CD4-positive, alpha-beta memory T cell (primary cell): ENCODE results near the gene SLC16A10. TPM values are rescaled to one million over a fixed set of nuclear protein-coding genes. Genes with fewer than 3 reads are reported as not detected.

Experiments
- CTCF ChIA-PET: fragments of 350-600 bp; sonication (Branson Sonifier 250); formaldehyde crosslinking; loops from one replicate; lab custom pipeline; 2021; ENCODE audit warnings: inconsistent platforms; ENCODE audit not compliant: partially characterized antibody; lab: Charles Lee
- POLR2A ChIA-PET: fragments of 350-600 bp; sonication (Branson Sonifier 250); formaldehyde crosslinking; loops from one replicate; lab custom pipeline; 2021; ENCODE audit not compliant: partially characterized antibody; lab: Charles Lee
- DNase-seq, 5 donors: peaks; one replicate each; pipeline versions ENCODE4 v3.0.0 to v3.0.0-alpha.2; 2020 to 2022; ENCODE audit warnings: mixed read lengths in 1 of 5
- H3K27ac ChIP-seq: one replicate; pipeline ENCODE4 v1.7.0; 2013; ENCODE audit warnings: low read depth, low read length
- H3K27me3 ChIP-seq: 2 replicates; pipeline ENCODE4 v1.7.0; 2013; ENCODE audit warnings: mild to moderate bottlenecking, low read length, moderate library complexity; ENCODE audit not compliant: insufficient read depth
- H3K36me3 ChIP-seq: 2 replicates; pipeline ENCODE4 v1.7.0; 2013; ENCODE audit warnings: mild to moderate bottlenecking, low read length, moderate library complexity; ENCODE audit not compliant: insufficient read depth
- H3K4me1 ChIP-seq: 2 replicates; pipeline ENCODE4 v1.7.0; 2013; ENCODE audit warnings: mild to moderate bottlenecking, low read length, moderate library complexity; ENCODE audit not compliant: insufficient read depth
- H3K4me3 ChIP-seq, 2 donors: one replicate each; pipeline ENCODE4 v1.7.0; 2013; ENCODE audit warnings: low read length in 2 of 2, mild to moderate bottlenecking in 1 of 2
- H3K9me3 ChIP-seq, 2 donors: one replicate each; pipeline ENCODE4 v1.7.0; 2013; ENCODE audit warnings: low read length in 2 of 2, control low read depth in 1 of 2; ENCODE audit not compliant: control insufficient read depth in 1 of 2
- H3K27ac Mint-ChIP-seq, 7 donors: one replicate each; pipeline ENCODE4 v1.8.0; 2020 to 2021; ENCODE audit warnings: mixed read lengths in 7 of 7, mild to moderate bottlenecking in 6 of 7, inconsistent platforms in 3 of 7, moderate library complexity in 3 of 7
- H3K27me3 Mint-ChIP-seq, 2 donors: one replicate each; pipeline ENCODE4 v1.8.0; 2020 to 2021; ENCODE audit warnings: mixed read lengths in 2 of 2
- H3K36me3 Mint-ChIP-seq, 2 donors: one replicate each; pipeline ENCODE4 v1.8.0; 2020 to 2021; ENCODE audit warnings: mixed read lengths in 2 of 2, inconsistent platforms in 1 of 2, mild to moderate bottlenecking in 1 of 2
- H3K4me1 Mint-ChIP-seq, 4 donors: one replicate each; pipeline ENCODE4 v1.8.0; 2020 to 2021; ENCODE audit warnings: mixed read lengths in 4 of 4, mild to moderate bottlenecking in 1 of 4
- H3K4me3 Mint-ChIP-seq, 8 donors: one replicate each; pipeline ENCODE4 v1.8.0; 2020 to 2021; ENCODE audit warnings: mixed read lengths in 8 of 8, mild to moderate bottlenecking in 7 of 8, moderate library complexity in 6 of 8, inconsistent platforms in 3 of 8
- H3K9me3 Mint-ChIP-seq, 8 donors: one replicate each; pipeline ENCODE4 v1.8.0; 2020 to 2021; ENCODE audit warnings: mixed read lengths in 8 of 8, mild to moderate bottlenecking in 5 of 8, inconsistent platforms in 3 of 8, moderate library complexity in 1 of 8
- intact Hi-C: fragments of 100-400 bp; cut with micrococcal nuclease; formaldehyde crosslinking; loops from one replicate; pipeline ENCODE4 v1.15.1; 2023
- polyA plus RNA-seq, 2 donors: library from polyadenylated mRNA; unstranded; fragments of 300-500 nt; fragmentation: Illumina TruSeq; gene quantifications; one replicate each; pipeline ENCODE4 v1.2.3, GENCODE V29; 2021
- total RNA-seq, 2 experiments: library from RNA; stranded (reverse); gene quantifications; one replicate each; pipeline ENCODE4 v1.2.3, GENCODE V29; 2021

The SLC16A10 gene
- total and polyA plus RNA-seq, 4 experiments from 2014 or later: 5.6 to 11.2 (median 8.7) TPM

DNA sequence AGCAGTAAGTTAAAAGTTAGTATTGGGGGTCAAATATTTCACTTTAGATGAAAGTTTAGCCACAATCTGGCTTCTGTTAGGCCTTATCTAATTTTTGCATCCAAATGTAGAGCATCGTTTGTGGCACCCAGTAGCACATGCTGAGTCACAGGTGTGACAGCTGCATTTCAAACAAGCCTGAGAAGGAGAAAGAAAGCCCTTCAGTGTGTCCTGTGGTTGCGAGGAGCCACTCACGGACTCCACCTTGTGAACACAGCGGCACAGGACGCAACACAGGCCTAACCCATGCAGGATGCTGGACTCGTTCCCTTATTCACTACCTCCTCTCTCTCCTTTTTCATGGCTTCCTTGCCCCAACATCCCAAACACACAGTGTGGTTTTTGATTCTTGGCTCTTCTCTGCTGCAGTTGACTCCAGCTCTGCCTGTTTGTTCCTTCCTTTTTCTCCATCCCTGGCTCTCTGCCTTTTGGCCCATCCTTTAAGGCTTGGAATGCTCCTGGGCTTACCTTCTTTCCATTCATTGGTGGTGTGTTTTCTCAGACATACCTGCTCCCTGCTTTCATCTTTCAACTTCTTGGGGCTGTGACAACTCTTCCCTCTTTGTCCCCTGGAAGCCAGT is 124.2 kb downstream of the SLC16A10 start:
- Mint-ChIP-seq H3K36me3 (peaks cover 0 to 2% of the 10 kb centered on the region in 2 donors), H3K4me3 (no peak overlapping the region), H3K4me1 (no peaks in the 10 kb centered on the region), H3K27ac (no peak overlapping the region), H3K27me3 (no peaks in the 10 kb centered on the region), H3K9me3 (no peaks in the 10 kb centered on the region)
- no peak overlapping the region for H3K4me3 ChIP-seq
- intact Hi-C loops: no loop called here
- no peaks in the 10 kb centered on the region for H3K4me1 ChIP-seq
- DNase-seq: no peak
- no peak overlapping the region for H3K27ac ChIP-seq
- no peaks in the 10 kb centered on the region for H3K9me3 ChIP-seq
- ChIA-PET CTCF (interaction anchor here (2.8 to 8.1 kb wide), 4 partner anchors 9 to 200 kb away, joined by 14 to 99 read pairs (median 51); no protein-coding TSS in a partner anchor), POLR2A (no interaction called here)
- no peaks in the 10 kb centered on the region for H3K36me3 ChIP-seq
- no peaks in the 10 kb centered on the region for H3K27me3 ChIP-seq

DNA sequence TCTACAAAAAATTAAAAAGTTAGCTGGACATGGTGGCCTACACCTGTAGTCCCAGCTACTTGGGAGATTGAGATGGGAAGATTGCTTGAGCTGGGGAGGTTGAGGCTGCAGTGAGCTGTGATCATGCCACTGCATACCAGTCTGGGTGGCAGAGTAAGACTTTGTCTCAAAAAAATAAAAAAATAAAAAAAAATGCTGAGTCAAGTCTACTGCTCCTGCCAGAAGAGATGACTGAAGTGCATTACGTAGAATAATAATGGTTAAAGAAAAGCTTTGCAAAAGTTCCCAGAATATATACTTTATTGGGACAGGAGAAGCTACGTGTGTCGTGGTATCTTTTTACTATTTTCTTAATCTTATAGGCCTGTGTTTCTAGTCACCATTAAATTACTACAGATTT is 125.3 kb downstream of the SLC16A10 start:
- no peaks in the 10 kb centered on the region for H3K4me1 Mint-ChIP-seq
- peaks cover 0 to 2% of the 10 kb centered on the region in 2 donors for H3K36me3 Mint-ChIP-seq
- no peak overlapping the region for H3K4me3 Mint-ChIP-seq
- Histone ChIP-seq H3K27me3 (no peaks in the 10 kb centered on the region), H3K9me3 (no peaks in the 10 kb centered on the region), H3K4me3 (no peak overlapping the region), H3K27ac (no peak overlapping the region), H3K36me3 (no peaks in the 10 kb centered on the region), H3K4me1 (no peaks in the 10 kb centered on the region)
- peaks cover 0 to under 1% of the 10 kb centered on the region in 2 donors for H3K27me3 Mint-ChIP-seq
- no peak overlapping the region for H3K27ac Mint-ChIP-seq
- ChIA-PET POLR2A (no interaction called here), CTCF (interaction anchor here (0.9 to 8.1 kb wide), 6 partner anchors 11 to 832 kb away, joined by 3 to 99 read pairs (median 4); no protein-coding TSS in a partner anchor)
- H3K9me3 Mint-ChIP-seq: no peaks in the 10 kb centered on the region
- intact Hi-C loops: no loop called here
- no peak for DNase-seq

DNA sequence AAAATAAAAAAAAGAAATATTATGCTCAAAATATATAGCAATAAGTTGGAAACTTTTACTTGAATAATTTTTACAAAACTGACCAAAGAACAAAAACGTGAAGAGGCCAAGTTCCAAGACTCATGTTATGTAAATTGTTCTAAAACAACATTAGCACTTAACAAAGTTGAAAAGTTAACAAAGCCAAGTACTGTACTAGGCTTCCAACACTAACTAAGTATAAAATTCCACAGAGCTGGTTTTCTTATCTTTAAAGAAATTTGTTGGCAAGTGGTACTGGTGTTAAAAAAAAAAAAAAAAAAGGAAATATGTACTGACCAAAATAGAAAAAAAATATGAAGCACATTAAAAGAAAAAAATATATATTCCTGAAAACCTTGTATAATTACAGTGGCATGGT is 127.8 kb downstream of the SLC16A10 start:
- H3K9me3 ChIP-seq: no peaks in the 10 kb centered on the region
- H3K36me3 ChIP-seq: no peaks in the 10 kb centered on the region
- peaks cover 0 to 4% of the 10 kb centered on the region in 2 donors for H3K36me3 Mint-ChIP-seq
- POLR2A ChIA-PET: no interaction called here
- intact Hi-C loops: no loop called here
- no peak for DNase-seq
- no peak overlapping the region for H3K4me3 Mint-ChIP-seq
- H3K27me3 ChIP-seq: no peaks in the 10 kb centered on the region
- no peak overlapping the region for H3K27ac ChIP-seq
- H3K4me1 Mint-ChIP-seq: no peaks in the 10 kb centered on the region
- no peak overlapping the region for H3K4me3 ChIP-seq
- H3K27ac Mint-ChIP-seq: no peak overlapping the region
- H3K4me1 ChIP-seq: no peaks in the 10 kb centered on the region
- no peaks in the 10 kb centered on the region for H3K9me3 Mint-ChIP-seq
- peaks cover 0 to 2% of the 10 kb centered on the region in 2 donors for H3K27me3 Mint-ChIP-seq
- CTCF ChIA-PET: interaction anchor here (1.5 kb wide), 1 partner anchor 158 kb away, joined by 4 read pairs; no protein-coding TSS in a partner anchor

DNA sequence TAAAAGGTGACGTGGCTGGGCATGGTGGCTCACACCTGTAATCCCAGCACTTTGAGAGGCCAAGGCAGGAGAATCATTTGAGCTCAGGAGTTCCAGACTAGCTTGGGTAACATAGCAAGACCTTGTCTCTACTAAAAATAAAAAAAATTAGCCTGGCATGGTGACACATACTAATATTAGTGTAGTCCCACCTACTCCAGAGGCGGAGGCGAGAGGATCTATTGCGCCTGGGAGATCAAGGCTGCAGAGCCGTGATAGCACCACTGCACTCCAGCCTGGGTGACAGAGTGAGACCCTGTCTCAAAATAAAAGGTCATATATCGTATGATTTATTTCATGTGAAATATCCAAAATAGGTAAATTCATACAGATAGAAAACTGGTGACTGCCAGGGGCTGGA is 132.5 kb downstream of the SLC16A10 start:
- CTCF ChIA-PET: interaction anchor here (0.7 to 7.6 kb wide), 2 partner anchors 10 to 424 kb away, joined by 3 to 38 read pairs; no protein-coding TSS in a partner anchor
- no peaks in the 10 kb centered on the region for H3K9me3 Mint-ChIP-seq
- H3K4me3 Mint-ChIP-seq: no peak overlapping the region
- Histone ChIP-seq H3K36me3 (no peaks in the 10 kb centered on the region), H3K27ac (no peak overlapping the region), H3K4me3 (no peak overlapping the region), H3K4me1 (no peaks in the 10 kb centered on the region), H3K9me3 (no peaks in the 10 kb centered on the region), H3K27me3 (no peaks in the 10 kb centered on the region)
- intact Hi-C loops: no loop called here
- peaks cover 0 to 4% of the 10 kb centered on the region in 2 donors for H3K36me3 Mint-ChIP-seq
- DNase-seq: no peak
- H3K27ac Mint-ChIP-seq: no peak overlapping the region
- H3K4me1 Mint-ChIP-seq: no peaks in the 10 kb centered on the region
- peaks cover 0 to 2% of the 10 kb centered on the region in 2 donors for H3K27me3 Mint-ChIP-seq
- POLR2A ChIA-PET: no interaction called here

DNA sequence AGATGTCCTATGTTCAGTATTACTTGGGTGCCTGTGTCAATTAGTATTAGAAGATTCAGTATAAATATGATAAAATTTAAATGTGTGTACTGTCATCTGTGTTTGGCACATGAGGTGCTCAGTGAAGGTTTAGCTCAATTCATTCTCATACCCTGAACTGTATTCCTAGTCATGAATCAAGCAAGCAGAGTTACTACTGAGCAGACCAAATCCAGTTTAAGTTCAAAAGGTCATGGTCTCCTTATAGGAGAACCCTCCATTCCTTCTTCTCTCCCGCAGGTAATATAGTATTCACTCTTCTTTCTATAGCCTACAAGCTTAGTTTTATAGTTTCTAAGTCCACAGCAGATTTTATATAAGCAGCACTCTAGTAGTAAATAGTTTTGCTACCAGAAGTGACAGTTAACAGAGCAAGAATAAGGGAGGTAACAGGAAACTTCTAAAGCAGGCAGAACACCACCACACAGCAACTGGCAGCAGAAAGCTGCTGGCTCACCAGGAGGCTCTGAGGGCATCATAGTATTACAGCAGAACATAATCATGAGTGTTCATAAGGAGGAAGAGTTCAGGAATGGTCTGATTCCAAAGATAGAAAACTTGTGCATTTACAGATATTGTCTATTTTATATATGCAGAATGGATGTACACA is 133.2 kb downstream of the SLC16A10 start:
- intact Hi-C loops: no loop called here
- peaks cover 0 to 4% of the 10 kb centered on the region in 2 donors for H3K36me3 Mint-ChIP-seq
- ChIA-PET CTCF (interaction anchor here (0.6 to 7.6 kb wide), 3 partner anchors 11 to 523 kb away, joined by 3 to 38 read pairs (median 3); a partner anchor contains a TSS), POLR2A (interaction anchor here (0.6 kb wide), 1 partner anchor 346 kb away, joined by 5 read pairs; no protein-coding TSS in a partner anchor)
- H3K27ac Mint-ChIP-seq: peak overlapping the region in 1 of 7 donors; percentile 62
- no peak overlapping the region for H3K4me3 ChIP-seq
- no peaks in the 10 kb centered on the region for H3K27me3 ChIP-seq
- H3K9me3 ChIP-seq: no peaks in the 10 kb centered on the region
- no peaks in the 10 kb centered on the region for H3K36me3 ChIP-seq
- DNase-seq: no peak
- H3K27ac ChIP-seq: no peak overlapping the region
- no peaks in the 10 kb centered on the region for H3K4me1 Mint-ChIP-seq
- H3K4me1 ChIP-seq: no peaks in the 10 kb centered on the region
- H3K9me3 Mint-ChIP-seq: no peaks in the 10 kb centered on the region
- H3K4me3 Mint-ChIP-seq: no peak overlapping the region
- H3K27me3 Mint-ChIP-seq: peaks cover 0 to 2% of the 10 kb centered on the region in 2 donors

DNA sequence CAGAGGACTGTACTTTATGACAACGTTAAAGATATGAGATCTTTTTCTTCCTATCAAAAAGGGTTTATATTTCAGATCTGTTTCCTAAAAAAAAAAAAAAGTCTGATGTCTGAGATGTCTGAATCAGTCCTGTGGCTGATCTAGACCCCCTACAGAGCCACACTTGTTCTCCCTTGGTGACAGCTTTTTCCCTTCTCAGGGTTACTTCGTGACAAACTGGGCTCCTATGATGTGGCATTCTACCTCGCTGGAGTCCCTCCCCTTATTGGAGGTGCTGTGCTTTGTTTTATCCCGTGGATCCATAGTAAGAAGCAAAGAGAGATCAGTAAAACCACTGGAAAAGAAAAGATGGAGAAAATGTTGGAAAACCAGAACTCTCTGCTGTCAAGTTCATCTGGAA is 134.5 kb downstream of the SLC16A10 start:
- CTCF ChIA-PET: interaction anchor here (7.6 kb wide), 1 partner anchor 13 kb away, joined by 38 read pairs; no protein-coding TSS in a partner anchor
- Histone ChIP-seq H3K4me1 (no peaks in the 10 kb centered on the region), H3K36me3 (no peaks in the 10 kb centered on the region), H3K27ac (no peak overlapping the region), H3K4me3 (no peak overlapping the region), H3K9me3 (no peaks in the 10 kb centered on the region), H3K27me3 (no peaks in the 10 kb centered on the region)
- DNase-seq: no peak
- Mint-ChIP-seq H3K9me3 (no peaks in the 10 kb centered on the region), H3K4me3 (no peak overlapping the region), H3K27ac (peak overlapping the region in 1 of 7 donors; percentile 22), H3K27me3 (peaks cover 0 to 2% of the 10 kb centered on the region in 2 donors), H3K4me1 (no peaks in the 10 kb centered on the region), H3K36me3 (peaks cover 0 to 4% of the 10 kb centered on the region in 2 donors)
- POLR2A ChIA-PET: no interaction called here
- intact Hi-C loops: no loop called here

DNA sequence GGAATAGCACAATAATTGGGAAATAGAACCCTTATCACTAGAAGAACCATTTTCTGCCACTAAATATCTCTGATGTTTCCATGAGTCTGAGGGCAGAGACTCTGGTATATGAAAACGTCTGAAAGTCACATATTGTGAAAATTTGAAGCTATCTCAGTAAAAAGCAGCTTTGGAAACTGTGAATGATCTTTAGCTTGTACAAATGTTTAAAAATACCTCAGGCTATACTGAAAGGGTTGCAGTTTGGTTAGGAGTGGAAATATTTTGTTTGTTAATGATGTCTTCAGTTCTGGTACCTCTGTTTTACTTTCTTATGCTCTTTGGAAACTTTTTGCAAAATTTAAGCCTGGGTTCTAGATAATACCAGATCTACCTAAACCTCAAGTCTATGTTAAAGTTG is 135.0 kb downstream of the SLC16A10 start:
- intact Hi-C loops: no loop called here
- ChIA-PET CTCF (interaction anchor here (0.7 to 7.6 kb wide), 2 partner anchors 13 to 15 kb away, joined by 3 to 38 read pairs; no protein-coding TSS in a partner anchor), POLR2A (no interaction called here)
- no peaks in the 10 kb centered on the region for H3K9me3 ChIP-seq
- H3K4me1 ChIP-seq: no peaks in the 10 kb centered on the region
- H3K27me3 Mint-ChIP-seq: peaks cover 0 to 2% of the 10 kb centered on the region in 2 donors
- H3K9me3 Mint-ChIP-seq: no peaks in the 10 kb centered on the region
- H3K27me3 ChIP-seq: no peaks in the 10 kb centered on the region
- no peak overlapping the region for H3K27ac Mint-ChIP-seq
- no peak overlapping the region for H3K4me3 ChIP-seq
- H3K36me3 Mint-ChIP-seq: peaks cover 0 to 4% of the 10 kb centered on the region in 2 donors
- H3K4me3 Mint-ChIP-seq: no peak overlapping the region
- no peaks in the 10 kb centered on the region for H3K4me1 Mint-ChIP-seq
- no peak overlapping the region for H3K27ac ChIP-seq
- H3K36me3 ChIP-seq: no peaks in the 10 kb centered on the region
- DNase-seq: no peak
